ENCODE measurements around the gene CCL11.

GRCh38 chr17:34257986-34258326 is 27.6 kb upstream of the CCL11 start:
- TF ChIP-seq CTCF (IDR thresholded peaks at IDR 0.05) = no peak
- TF ChIP-seq POLR2A (IDR thresholded peaks at IDR 0.05) = no peak

Measured in esophagus squamous epithelium (tissue), 4 donors.